ENCODE measurements around the gene MYLK.

The MYLK gene

GRCh38 chr3:123623346-123623880, 260.7 kb downstream of the MYLK start:
- TF ChIP-seq SIN3A (IDR thresholded peaks at IDR 0.05; ENCODE audit: borderline replicate concordance, insufficient read depth, low read length): no peak
- no peak for TF ChIP-seq TAF1 (IDR thresholded peaks at IDR 0.05; ENCODE audit: borderline replicate concordance, insufficient read depth, low read length)

- TF ChIP-seq SIN3A (IDR thresholded peaks at IDR 0.05; ENCODE audit: borderline replicate concordance, insufficient read depth, low read length): no peak
- no peak for TF ChIP-seq TAF1 (IDR thresholded peaks at IDR 0.05; ENCODE audit: borderline replicate concordance, insufficient read depth, low read length)
- TF ChIP-seq FOXP2 (optimal IDR thresholded peaks at IDR 0.05; ENCODE audit: borderline replicate concordance, extremely low read depth, extremely low read length, insufficient read depth): no peak
- no peak for TF ChIP-seq REST (IDR thresholded peaks at IDR 0.05; ENCODE audit: insufficient read depth in 1 of 2, low read depth in 2 of 2, low read length in 2 of 2)
- no peak for TF ChIP-seq POLR2AphosphoS5 (IDR thresholded peaks at IDR 0.05; ENCODE audit: low read depth, low read length)
Measured at GRCh38 chr3:123622766-123623165, 261.4 kb downstream of the MYLK start.

- TF ChIP-seq REST (IDR thresholded peaks at IDR 0.05; ENCODE audit: insufficient read depth in 1 of 2, low read depth in 2 of 2, low read length in 2 of 2) (no peak), SIN3A (IDR thresholded peaks at IDR 0.05; ENCODE audit: borderline replicate concordance, insufficient read depth, low read length) (no peak), TAF1 (IDR thresholded peaks at IDR 0.05; ENCODE audit: borderline replicate concordance, insufficient read depth, low read length) (no peak), POLR2AphosphoS5 (IDR thresholded peaks at IDR 0.05; ENCODE audit: low read depth, low read length) (no peak), FOXP2 (optimal IDR thresholded peaks at IDR 0.05; ENCODE audit: borderline replicate concordance, extremely low read depth, extremely low read length, insufficient read depth) (no peak)
Measured at GRCh38 chr3:123621850-123622189, 262.3 kb downstream of the MYLK start.

GRCh38 chr3:123621186-123621849, 262.8 kb downstream of the MYLK start:
- TF ChIP-seq POLR2AphosphoS5 (IDR thresholded peaks at IDR 0.05; ENCODE audit: low read depth, low read length) (no peak), REST (IDR thresholded peaks at IDR 0.05; ENCODE audit: insufficient read depth in 1 of 2, low read depth in 2 of 2, low read length in 2 of 2) (no peak), TAF1 (IDR thresholded peaks at IDR 0.05; ENCODE audit: borderline replicate concordance, insufficient read depth, low read length) (no peak), SIN3A (IDR thresholded peaks at IDR 0.05; ENCODE audit: borderline replicate concordance, insufficient read depth, low read length) (no peak)

- TF ChIP-seq POLR2AphosphoS5 (IDR thresholded peaks at IDR 0.05; ENCODE audit: low read depth, low read length) (no peak), TAF1 (IDR thresholded peaks at IDR 0.05; ENCODE audit: borderline replicate concordance, insufficient read depth, low read length) (no peak), FOXP2 (optimal IDR thresholded peaks at IDR 0.05; ENCODE audit: borderline replicate concordance, extremely low read depth, extremely low read length, insufficient read depth) (no peak), SIN3A (IDR thresholded peaks at IDR 0.05; ENCODE audit: borderline replicate concordance, insufficient read depth, low read length) (no peak), REST (IDR thresholded peaks at IDR 0.05; ENCODE audit: insufficient read depth in 1 of 2, low read depth in 2 of 2, low read length in 2 of 2) (no peak)
Measured at GRCh38 chr3:123620343-123620742, 263.8 kb downstream of the MYLK start.

All from PFSK-1 (cell line).